Pancreas (tissue), 10 donors: ENCODE results near the gene RPL36A. TPM values are rescaled to one million over a fixed set of nuclear protein-coding genes. Genes with fewer than 3 reads are reported as not detected.

Experiments used
- ATAC-seq, 4 donors: fragments of 200-7000 bp; cut with Tn5 transposase; one replicate each; pipeline versions ENCODE4 v1.8.0 to v1.9.1; 2020; ENCODE audit warnings: mild to moderate bottlenecking in 4 of 4, moderate library complexity in 4 of 4
- DNase-seq, 6 donors: peaks; one replicate each; pipeline ENCODE4 v3.0.0-alpha.2; 2020
- FAIRE-seq: peaks from 2 replicates; lab custom pipeline; 2012; peaks lifted over from hg19 to GRCh38; lab: Jason Lieb, UNC
- H3K27ac ChIP-seq, 4 donors: fragments of 200-600 bp; sonication (generic); 1 replicate in 3 of 4; 2 replicates in 1 of 4; pipeline versions ENCODE4 v1.5.0 to v1.8.0; 2020
- H3K27me3 ChIP-seq, 4 donors: fragments of 200-600 bp; one replicate each; pipeline ENCODE4 v1.8.0; 2021
- H3K36me3 ChIP-seq, 3 donors: fragments of 200-600 bp; sonication (generic) in 1 of 3; one replicate each; pipeline versions ENCODE4 v1.5.0 to v1.8.0; 2020 to 2021
- H3K4me1 ChIP-seq, 3 donors: fragments of 200-600 bp; one replicate each; pipeline ENCODE4 v1.8.0; 2021
- H3K4me3 ChIP-seq, 4 donors: fragments of 200-600 bp; sonication (generic) in 2 of 4; one replicate each; pipeline versions ENCODE4 v1.5.0 to v1.8.0; 2020 to 2021
- H3K9me3 ChIP-seq, 4 donors: fragments of 200-600 bp; one replicate each; pipeline ENCODE4 v1.8.0; 2021
- WGBS, 2 donors: extraction: QIAGEN DNeasy Blood & Tissue Kit; methylation state at CpG; one replicate each; pipeline ENCODE4 v1.1.7; 2013; 5-methylcytosine and 5-hydroxymethylcytosine counted together
- intact Hi-C, 3 donors: fragments of 100-400 bp; cut with DNase I; formaldehyde crosslinking; loops; one replicate each; pipeline versions ENCODE4 v1.11.1 to v1.14.2; 2022
- polyA plus RNA-seq, 2 donors: library from polyadenylated mRNA; stranded (reverse); fragments of 200-250 nt; gene quantifications; one replicate each; pipeline ENCODE4 v1.2.3, GENCODE V29; 2013
- total RNA-seq, 6 donors: library from RNA; stranded (reverse); fragmentation: NEBNext Ultra II Directional in 4 of 6; extraction: Animal tissue kit (Norgen Biotek cat#: 25700) in 4 of 6; gene quantifications; one replicate each; pipeline versions ENCODE4 v1.2.1 to v1.2.4, GENCODE V29; 2021 to 2023
- TF ChIP-seq, protein P1 (sequence below), 4 donors: fragments of 200-600 bp; sonication (generic) in 3 of 4; IDR thresholded peaks; one replicate each; pipeline versions ENCODE4 v1.5.0 to v1.8.0; 2021; ENCODE audit warnings: antibody characterized with exemption in 4 of 4
- donor health status: healthy with polysubstance abuse.
- donor health status: DM: no; HTN: no; CAD: no; lungs with moderate emphysema.
- donor health status: DM: no; HTN: no; CAD: no.
- donor health status: control.
- donor health status: control.
- donor health status: Bipolar disorder and iron deficiency.
- donor health status: DM: yes; HTN: yes; CAD: no.
- donor health status: DM: no; HTN: no; CAD: no.
- donor health status: DM: no; HTN: no; CAD: no.
- donor health status: DM: yes; HTN: yes; CAD: no.

RPL36A gene
- total and polyA plus RNA-seq, 8 donors, result 78.4 to 1,515 (median 140) TPM

DNA sequence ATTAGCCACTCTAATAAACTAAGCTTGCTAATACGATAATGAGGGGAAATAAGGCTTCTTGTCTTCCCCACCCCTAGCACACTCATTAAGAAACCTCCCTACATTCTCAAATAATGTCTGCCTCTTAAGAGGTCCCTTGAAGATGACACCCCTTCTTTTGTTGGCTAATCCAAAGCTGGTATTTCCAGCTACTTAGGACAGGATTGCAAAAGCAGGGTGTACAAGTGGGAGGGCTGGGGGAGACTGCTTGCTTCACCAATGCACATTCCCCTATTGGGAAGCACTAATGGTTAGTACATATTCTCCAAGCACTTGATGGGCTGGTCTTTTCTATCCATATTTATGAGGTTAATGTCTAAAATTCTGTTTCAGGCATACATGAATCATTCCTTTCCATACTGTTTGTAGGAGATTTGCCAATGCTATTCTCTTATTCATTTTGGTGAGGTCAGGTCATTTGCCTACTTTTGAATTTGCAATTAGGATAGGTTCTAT is 25.5 kb upstream of the RPL36A start:
- DNase-seq, result no peak
- ATAC-seq, result no peak
- intact Hi-C loops, result no loop called here
- Histone ChIP-seq H3K9me3 (no peaks in the 10 kb centered on the region), H3K27ac (no peak overlapping the region), H3K36me3 (no peaks in the 10 kb centered on the region), H3K4me1 (no peaks in the 10 kb centered on the region), H3K27me3 (peaks cover 0 to 21% (median 0%) of the 10 kb centered on the region in 4 donors), H3K4me3 (no peak overlapping the region)
- TF ChIP-seq, protein P1, sequence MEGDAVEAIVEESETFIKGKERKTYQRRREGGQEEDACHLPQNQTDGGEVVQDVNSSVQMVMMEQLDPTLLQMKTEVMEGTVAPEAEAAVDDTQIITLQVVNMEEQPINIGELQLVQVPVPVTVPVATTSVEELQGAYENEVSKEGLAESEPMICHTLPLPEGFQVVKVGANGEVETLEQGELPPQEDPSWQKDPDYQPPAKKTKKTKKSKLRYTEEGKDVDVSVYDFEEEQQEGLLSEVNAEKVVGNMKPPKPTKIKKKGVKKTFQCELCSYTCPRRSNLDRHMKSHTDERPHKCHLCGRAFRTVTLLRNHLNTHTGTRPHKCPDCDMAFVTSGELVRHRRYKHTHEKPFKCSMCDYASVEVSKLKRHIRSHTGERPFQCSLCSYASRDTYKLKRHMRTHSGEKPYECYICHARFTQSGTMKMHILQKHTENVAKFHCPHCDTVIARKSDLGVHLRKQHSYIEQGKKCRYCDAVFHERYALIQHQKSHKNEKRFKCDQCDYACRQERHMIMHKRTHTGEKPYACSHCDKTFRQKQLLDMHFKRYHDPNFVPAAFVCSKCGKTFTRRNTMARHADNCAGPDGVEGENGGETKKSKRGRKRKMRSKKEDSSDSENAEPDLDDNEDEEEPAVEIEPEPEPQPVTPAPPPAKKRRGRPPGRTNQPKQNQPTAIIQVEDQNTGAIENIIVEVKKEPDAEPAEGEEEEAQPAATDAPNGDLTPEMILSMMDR (IDR thresholded peaks at IDR 0.05), result no peak
- FAIRE-seq, result no peak
- 75 to 91% methylated on average over 1 of the region's 1 CpG for WGBS, 2 donors

DNA sequence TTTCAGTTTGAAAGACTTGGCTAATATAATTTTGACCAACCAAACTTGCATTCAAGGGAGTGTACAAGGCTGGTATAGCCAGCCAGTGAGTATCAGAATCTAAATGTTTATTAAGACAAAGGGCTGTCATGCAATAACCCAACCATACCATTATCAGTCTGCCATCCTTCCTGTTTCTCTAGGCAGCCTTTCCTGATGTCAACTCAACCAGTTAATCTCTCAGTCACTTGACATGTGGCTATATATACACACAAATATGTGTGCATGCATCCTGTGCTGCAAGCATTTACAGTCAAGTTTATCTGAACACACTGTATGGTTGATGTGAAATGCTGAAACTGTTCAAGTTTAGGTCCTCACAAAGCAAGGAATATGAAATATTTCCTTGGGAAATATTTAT is 22.0 kb upstream of the RPL36A start:
- FAIRE-seq (no peak), DNase-seq (no peak), ATAC-seq (no peak)
- TF ChIP-seq, protein P1 (IDR thresholded peaks at IDR 0.05), result no peak
- intact Hi-C loops, result no loop called here
- Histone ChIP-seq H3K27ac (no peak overlapping the region), H3K36me3 (no peaks in the 10 kb centered on the region), H3K27me3 (peaks cover 0 to 30% (median 0%) of the 10 kb centered on the region in 4 donors), H3K4me3 (no peak overlapping the region), H3K4me1 (no peaks in the 10 kb centered on the region), H3K9me3 (no peaks in the 10 kb centered on the region)

DNA sequence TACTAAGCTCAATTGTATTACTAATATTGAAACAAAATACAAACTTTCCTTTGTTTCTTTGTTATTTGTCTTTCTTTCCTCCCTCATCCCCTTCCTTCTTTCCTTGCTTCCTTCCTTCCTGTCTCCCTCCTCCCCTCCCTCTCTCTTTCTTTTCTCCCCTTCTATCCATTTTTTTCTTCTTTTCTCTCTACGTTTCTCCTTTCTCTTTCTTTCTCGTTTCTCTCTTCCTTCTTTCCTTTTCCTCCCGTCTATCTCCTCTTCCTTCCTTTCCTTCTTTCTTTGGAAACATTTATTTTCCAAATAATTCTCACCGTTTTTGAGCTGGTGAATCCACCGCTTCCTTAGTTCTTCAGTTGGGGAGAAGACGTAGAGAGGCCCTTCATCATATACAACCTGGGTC is 21.1 kb upstream of the RPL36A start:
- ATAC-seq (no peak), DNase-seq (no peak), FAIRE-seq (no peak)
- H3K4me3 ChIP-seq, result no peak overlapping the region
- 50 to 60% methylated on average over 6 of the region's 6 CpGs for WGBS, 2 donors
- peaks cover 0 to 36% (median 0%) of the 10 kb centered on the region in 4 donors for H3K27me3 ChIP-seq
- intact Hi-C loops, result no loop called here
- no peak overlapping the region for H3K27ac ChIP-seq
- TF ChIP-seq, protein P1 (IDR thresholded peaks at IDR 0.05), result no peak
- H3K36me3 ChIP-seq, result no peaks in the 10 kb centered on the region
- H3K9me3 ChIP-seq, result no peaks in the 10 kb centered on the region
- no peaks in the 10 kb centered on the region for H3K4me1 ChIP-seq

DNA sequence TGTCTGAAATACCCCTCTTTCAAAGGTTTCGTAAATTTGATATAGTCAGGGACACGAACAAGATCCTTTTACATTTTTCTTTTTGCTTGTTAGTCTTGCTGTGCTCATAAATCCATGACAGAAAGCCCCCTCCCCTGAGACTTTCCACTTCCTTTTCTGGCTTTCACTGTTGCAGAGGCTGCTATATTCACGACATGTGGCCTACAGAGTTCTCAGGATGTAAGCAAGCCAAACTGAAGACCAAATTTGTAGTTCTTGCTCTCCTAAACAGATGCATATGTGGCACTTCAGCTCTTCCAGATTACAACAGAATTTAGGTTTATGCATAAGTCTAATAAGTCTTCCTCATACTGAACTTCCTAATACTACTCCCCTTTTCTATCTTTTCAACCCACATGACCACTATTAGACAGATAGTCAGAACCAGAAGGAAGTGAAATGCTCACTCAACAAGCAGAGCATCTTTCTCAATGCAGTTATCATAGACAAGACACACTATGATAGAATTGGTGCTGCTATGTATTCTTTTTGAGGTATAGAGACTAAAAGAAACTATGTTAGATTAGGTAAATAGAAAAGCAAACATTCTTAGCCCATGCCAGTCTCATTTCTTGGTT is 19.8 kb upstream of the RPL36A start:
- 56 to 57% methylated on average over 3 of the region's 3 CpGs for WGBS, 2 donors
- DNase-seq, result no peak
- H3K4me3 ChIP-seq, result no peak overlapping the region
- TF ChIP-seq, protein P1 (IDR thresholded peaks at IDR 0.05), result no peak
- peaks cover 0 to 32% (median 0%) of the 10 kb centered on the region in 4 donors for H3K27me3 ChIP-seq
- H3K36me3 ChIP-seq, result no peaks in the 10 kb centered on the region
- H3K4me1 ChIP-seq, result no peaks in the 10 kb centered on the region
- ATAC-seq, result no peak
- intact Hi-C loops, result no loop called here
- H3K9me3 ChIP-seq, result no peaks in the 10 kb centered on the region
- no peak overlapping the region for H3K27ac ChIP-seq
- no peak for FAIRE-seq

DNA sequence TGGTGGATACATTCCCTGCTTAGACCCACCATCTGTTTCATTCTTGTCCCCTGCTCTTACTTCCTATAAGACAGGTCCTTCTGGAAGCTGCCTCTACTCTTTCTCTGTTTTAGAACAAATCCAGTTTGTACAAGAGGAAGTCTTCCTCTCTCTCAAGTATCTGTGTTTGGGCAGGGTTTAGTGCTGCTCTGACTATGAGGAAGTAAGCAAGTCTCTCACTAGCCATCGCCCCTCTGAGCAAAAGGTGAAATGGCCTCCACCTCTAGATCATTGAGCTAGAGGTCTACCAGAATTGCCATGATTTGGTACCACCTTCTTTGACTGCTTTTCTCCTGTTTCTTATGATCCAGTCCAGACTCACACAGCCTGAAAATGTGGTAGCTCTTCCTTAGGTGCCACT is 13.3 kb upstream of the RPL36A start:
- Histone ChIP-seq H3K4me1 (no peaks in the 10 kb centered on the region), H3K27ac (no peak overlapping the region), H3K27me3 (peaks cover 0 to 18% (median 2%) of the 10 kb centered on the region in 4 donors), H3K36me3 (no peaks in the 10 kb centered on the region), H3K9me3 (no peaks in the 10 kb centered on the region), H3K4me3 (no peak overlapping the region)
- ATAC-seq (no peak), FAIRE-seq (no peak), DNase-seq (no peak)
- 68 to 75% methylated on average over 1 of the region's 1 CpG for WGBS, 2 donors
- intact Hi-C loops, result no loop called here
- TF ChIP-seq, protein P1 (IDR thresholded peaks at IDR 0.05), result no peak
